ENCODE results near the gene SUN5. TPM values are rescaled to one million over a fixed set of nuclear protein-coding genes. Genes with fewer than 3 reads are reported as not detected.

Gene SUN5
- not detected in 2 replicates for total RNA-seq

GRCh38 chr20:33004141-33004751 is at the start of gene SUN5:
Gene SUN5 (minus strand): TSS chr20:33004433. CDS start chr20:33004340, 93 bp downstream.

GRCh38 chr20:33053291-33054106 is 49.3 kb upstream of the SUN5 start, which contains the start of gene BPIFB3:
Gene BPIFB3 (plus strand): TSS chr20:33053903. CDS start chr20:33055436, 1,533 bp downstream.

GRCh38 chr20:33031531-33031930 is 27.3 kb upstream of the SUN5 start, which contains the start of gene BPIFB6:
Gene BPIFB6 (plus strand): TSS chr20:33031648. CDS start chr20:33031648, 0 bp downstream.

GRCh38 chr20:33007376-33008335 is 3.4 kb upstream of the SUN5 start, which contains the start of gene BPIFB2:
Gene BPIFB2 (plus strand): TSS chr20:33007704. CDS start chr20:33008575, 871 bp downstream.

Other genes starting within 250 kb of the SUN5 start
- 1.1 and 1.9 TPM in 2 replicates for gene DNMT3B, start 242.0 kb downstream of the SUN5 start, total RNA-seq
- gene MAPRE1, start 184.5 kb downstream of the SUN5 start, total RNA-seq: 74.0 and 98.1 TPM in 2 replicates
- gene EFCAB8, start 145.5 kb downstream of the SUN5 start, total RNA-seq: not detected in 2 replicates
- gene BPIFB2, start 3.3 kb upstream of the SUN5 start, total RNA-seq: not detected in 2 replicates
- gene BPIFB6, start 27.2 kb upstream of the SUN5 start, total RNA-seq: not detected in 2 replicates
- gene BPIFB3, start 49.5 kb upstream of the SUN5 start, total RNA-seq: not detected in 2 replicates
- not detected in 2 replicates for gene BPIFB4, start 75.2 kb upstream of the SUN5 start, total RNA-seq
- not detected in 2 replicates for gene BPIFA2, start 163.7 kb upstream of the SUN5 start, total RNA-seq
- not detected in 2 replicates for gene BPIFA3, start 212.9 kb upstream of the SUN5 start, total RNA-seq
- not detected in 2 replicates for gene BPIFA1, start 231.6 kb upstream of the SUN5 start, total RNA-seq

Data from tracheal epithelial cell (primary cell).